PC-9 (cell line): ENCODE measurements around the gene ABCA1. TPM values are rescaled to one million over a fixed set of nuclear protein-coding genes. Genes with fewer than 3 reads are reported as not detected.

ENCODE experiments used
- BruUV-seq: library from RNA; stranded (reverse); fragments of 400-500 nt; replicated peaks from 2 replicates; lab custom pipeline; 2021; lab: Mats Ljungman, UMichigan
- CTCF ChIA-PET: fragments of 300-600 bp; sonication (Branson Sonifier 250); formaldehyde crosslinking; loops from one replicate; lab custom pipeline; 2022; ENCODE audit warnings: antibody characterized with exemption; lab: Charles Lee
- POLR2A ChIA-PET: fragments of 300-600 bp; sonication (Branson Sonifier 250); formaldehyde crosslinking; loops from one replicate; lab custom pipeline; 2022; ENCODE audit warnings: antibody characterized with exemption; ENCODE audit not compliant: unreplicated experiment; lab: Charles Lee
- DNase-seq, 2 experiments: peaks; one replicate each; pipeline versions ENCODE4 v3.0.0 to v3.0.0-alpha.2; 2015 to 2022; ENCODE audit warnings: mixed read lengths in 1 of 2
- H2AFZ ChIP-seq: fragments of 200-600 bp; sonication (generic); 2 replicates; pipeline ENCODE4 v1.8.1; 2017; ENCODE audit warnings: antibody characterized with exemption
- H3F3A ChIP-seq: fragments of 200-600 bp; sonication (generic); 2 replicates; pipeline ENCODE4 v1.8.1; 2017; ENCODE audit warnings: antibody characterized with exemption, mild to moderate bottlenecking, low read depth; ENCODE audit not compliant: insufficient read depth
- H3K27ac ChIP-seq: fragments of 200-600 bp; sonication (generic); 2 replicates; pipeline ENCODE4 v1.6.1; 2016; ENCODE audit warnings: mixed run types
- H3K27me3 ChIP-seq: fragments of 200-600 bp; sonication (generic); 2 replicates; pipeline ENCODE4 v1.6.1; 2016; ENCODE audit warnings: low read depth, mixed run types; ENCODE audit not compliant: insufficient read depth
- H3K36me3 ChIP-seq: fragments of 200-600 bp; sonication (generic); 2 replicates; pipeline ENCODE4 v1.6.1; 2016; ENCODE audit warnings: low read depth, mixed run types
- H3K4me1 ChIP-seq: fragments of 200-600 bp; sonication (generic); replicated peaks from 2 replicates; pipeline ENCODE4 v1.6.1; 2016; ENCODE audit warnings: mixed run types; ENCODE audit not compliant: insufficient read depth
- H3K4me2 ChIP-seq: fragments of 200-600 bp; sonication (generic); 2 replicates; pipeline ENCODE4 v1.6.1; 2017; ENCODE audit warnings: mixed run types
- H3K4me3 ChIP-seq: fragments of 200-600 bp; sonication (generic); 2 replicates; pipeline ENCODE4 v1.6.1; 2016; ENCODE audit warnings: mixed run types
- H3K79me2 ChIP-seq: fragments of 200-600 bp; sonication (generic); 2 replicates; pipeline ENCODE4 v1.6.1; 2017; ENCODE audit warnings: low read depth, mixed run types
- H3K9me2 ChIP-seq: fragments of 200-600 bp; sonication (generic); 2 replicates; pipeline ENCODE4 v1.8.1; 2017; ENCODE audit warnings: mild to moderate bottlenecking; ENCODE audit not compliant: insufficient read depth
- H3K9me3 ChIP-seq: fragments of 200-600 bp; sonication (generic); 2 replicates; pipeline ENCODE4 v1.8.1; 2016; ENCODE audit warnings: low read depth; ENCODE audit not compliant: insufficient read depth
- H4K20me1 ChIP-seq: fragments of 200-600 bp; sonication (generic); 2 replicates; pipeline ENCODE4 v1.8.1; 2017; ENCODE audit not compliant: insufficient read depth
- CTCF ChIP-seq: fragments of 200-600 bp; sonication (generic); conservative IDR thresholded peaks from 2 replicates; pipeline ENCODE4 v1.6.1; 2017; ENCODE audit warnings: mixed run types, antibody characterized with exemption, mild to moderate bottlenecking, moderate library complexity
- EZH2 ChIP-seq: fragments of 200-600 bp; sonication (generic); IDR thresholded peaks from 2 replicates; pipeline ENCODE4 v1.8.0; 2017; ENCODE audit warnings: antibody characterized with exemption, low read depth
- intact Hi-C: fragments of 100-400 bp; cut with micrococcal nuclease; formaldehyde crosslinking; loops from one replicate; pipeline ENCODE4 v1.10.0; 2022; ENCODE audit not compliant: unreplicated experiment
- total RNA-seq: library from RNA; stranded (reverse); gene quantifications from 2 replicates; pipeline ENCODE4 v1.2.3, GENCODE V29; 2021

ABCA1 gene
- total RNA-seq, 1 experiment from 2014 or later: 38.3 TPM

GRCh38 chr9:104854613-104855012, 73.3 kb downstream of the ABCA1 start:
- intact Hi-C loops: loop anchor here (2.0 to 5.0 kb wide), 2 partner anchors 24 to 42 kb away; no protein-coding TSS in a partner anchor
- no peak overlapping the region for H2AFZ ChIP-seq
- H3K27ac ChIP-seq: peak overlapping the region; percentile 80
- H4K20me1 ChIP-seq: no peaks in the 10 kb centered on the region; the same call in 1 of the 2 replicates
- H3K27me3 ChIP-seq: no peaks in the 10 kb centered on the region
- peaks cover 69% of the 10 kb centered on the region for H3K4me1 ChIP-seq
- H3K36me3 ChIP-seq: peaks cover 52% of the 10 kb centered on the region
- peaks cover 61% of the 10 kb centered on the region for H3F3A ChIP-seq
- peak overlapping the region; percentile 41 for H3K4me2 ChIP-seq
- CTCF ChIA-PET: no interaction called here
- no peaks in the 10 kb centered on the region for H3K9me3 ChIP-seq
- peak; percentile 37 to 95 for DNase-seq
- H3K9me2 ChIP-seq: no peaks in the 10 kb centered on the region
- peaks cover 46% of the 10 kb centered on the region for H3K79me2 ChIP-seq
- TF ChIP-seq EZH2: no peak
- TF ChIP-seq CTCF: no peak
- no TSS peak for BruUV-seq
- no peak overlapping the region for H3K4me3 ChIP-seq
- POLR2A ChIA-PET: interaction anchor here (0.6 to 0.7 kb wide), 2 partner anchors 10 to 452 kb away, joined by 4 to 9 read pairs; no protein-coding TSS in a partner anchor

GRCh38 chr9:104853683-104854082, 74.3 kb downstream of the ABCA1 start:
- Histone ChIP-seq H4K20me1 (no peaks in the 10 kb centered on the region; the same call in 1 of the 2 replicates), H3K4me1 (peaks cover 64% of the 10 kb centered on the region), H3F3A (peaks cover 56% of the 10 kb centered on the region), H3K9me2 (no peaks in the 10 kb centered on the region), H3K4me3 (no peak overlapping the region), H3K27ac (peak overlapping the region; percentile 80), H2AFZ (no peak overlapping the region), H3K36me3 (peaks cover 43% of the 10 kb centered on the region), H3K9me3 (no peaks in the 10 kb centered on the region), H3K4me2 (peak overlapping the region; percentile 41; the same call in 1 of the 2 replicates), H3K27me3 (no peaks in the 10 kb centered on the region), H3K79me2 (peaks cover 46% of the 10 kb centered on the region)
- DNase-seq: no peak
- TF ChIP-seq EZH2 (no peak), CTCF (no peak)
- POLR2A ChIA-PET: interaction anchor here (0.7 kb wide), 1 partner anchor 453 kb away, joined by 4 read pairs; no protein-coding TSS in a partner anchor
- no TSS peak for BruUV-seq
- intact Hi-C loops: loop anchor here (2.0 to 5.0 kb wide), 2 partner anchors 23 to 41 kb away; no protein-coding TSS in a partner anchor
- CTCF ChIA-PET: no interaction called here

- POLR2A ChIA-PET: no interaction called here
- CTCF ChIA-PET: no interaction called here
- Histone ChIP-seq H3F3A (peaks cover 51% of the 10 kb centered on the region), H2AFZ (no peak overlapping the region), H3K27me3 (no peaks in the 10 kb centered on the region), H3K4me3 (no peak overlapping the region), H3K79me2 (peaks cover 46% of the 10 kb centered on the region), H3K9me3 (no peaks in the 10 kb centered on the region), H3K4me1 (peaks cover 59% of the 10 kb centered on the region), H3K36me3 (peaks cover 38% of the 10 kb centered on the region), H3K27ac (no peak overlapping the region), H3K4me2 (no peak overlapping the region), H4K20me1 (no peaks in the 10 kb centered on the region; the same call in 1 of the 2 replicates), H3K9me2 (no peaks in the 10 kb centered on the region)
- TF ChIP-seq EZH2 (no peak), CTCF (no peak)
- BruUV-seq: no TSS peak
- no peak for DNase-seq
- intact Hi-C loops: loop anchor here (5.0 kb wide), 1 partner anchor 41 kb away; no protein-coding TSS in a partner anchor
Observed at GRCh38 chr9:104853159-104853558, 74.8 kb downstream of the ABCA1 start.
